ENCODE results near the gene PRKCI.
"Not testable (repeated sequence)": the region's sequence is repeated elsewhere in the genome, so short reads cannot be mapped to it uniquely, and the experiment has no call there.

PRKCI gene

DNA sequence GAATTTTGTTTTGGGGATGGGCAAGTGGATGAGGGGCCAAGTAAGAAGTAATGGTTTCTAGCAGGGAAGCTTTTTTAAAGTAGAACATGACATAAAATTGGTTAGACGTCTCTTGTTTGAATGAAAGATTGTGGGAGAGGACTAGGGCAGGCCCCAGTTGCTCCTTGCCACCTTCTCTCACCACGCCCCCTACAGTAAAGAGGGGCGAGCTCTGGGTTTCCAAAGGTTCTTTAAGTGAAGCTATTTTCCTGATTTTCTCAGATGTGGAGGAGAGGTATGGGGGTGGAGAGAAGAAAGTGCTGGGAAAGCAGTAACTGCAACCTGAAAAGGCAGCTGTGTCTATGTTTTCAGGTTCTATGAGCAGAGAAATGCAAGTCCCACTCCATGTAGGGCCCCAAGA, 102.7 kb downstream of the PRKCI start:
- H4K20me1 ChIP-seq (ENCODE audit: insufficient read depth, low read length): no peaks in the 10 kb centered on the region
- H3K9me3 ChIP-seq (ENCODE audit: insufficient read depth, low read length, severe bottlenecking): no peaks in the 10 kb centered on the region
- H3K4me3 ChIP-seq (ENCODE audit: low read depth in 1 of 2, low read length in 2 of 2): no peak overlapping the region
- ATAC-seq (ENCODE audit: insufficient read depth, low read depth): no peak
- H3K9ac ChIP-seq (ENCODE audit: low read depth, low read length): no peak overlapping the region
- no peaks in the 10 kb centered on the region for H3K27me3 ChIP-seq (ENCODE audit: insufficient read depth, low read length, poor library complexity)
- H3K4me1 ChIP-seq (ENCODE audit: insufficient read depth, low read length): no peaks in the 10 kb centered on the region
- no peaks in the 10 kb centered on the region for H3K79me2 ChIP-seq (ENCODE audit: insufficient read depth, low read length)
- H2AFZ ChIP-seq (ENCODE audit: low read depth, low read length): no peak overlapping the region
- H3K27ac ChIP-seq (ENCODE audit: low read length): no peak overlapping the region
- TF ChIP-seq, protein P1, sequence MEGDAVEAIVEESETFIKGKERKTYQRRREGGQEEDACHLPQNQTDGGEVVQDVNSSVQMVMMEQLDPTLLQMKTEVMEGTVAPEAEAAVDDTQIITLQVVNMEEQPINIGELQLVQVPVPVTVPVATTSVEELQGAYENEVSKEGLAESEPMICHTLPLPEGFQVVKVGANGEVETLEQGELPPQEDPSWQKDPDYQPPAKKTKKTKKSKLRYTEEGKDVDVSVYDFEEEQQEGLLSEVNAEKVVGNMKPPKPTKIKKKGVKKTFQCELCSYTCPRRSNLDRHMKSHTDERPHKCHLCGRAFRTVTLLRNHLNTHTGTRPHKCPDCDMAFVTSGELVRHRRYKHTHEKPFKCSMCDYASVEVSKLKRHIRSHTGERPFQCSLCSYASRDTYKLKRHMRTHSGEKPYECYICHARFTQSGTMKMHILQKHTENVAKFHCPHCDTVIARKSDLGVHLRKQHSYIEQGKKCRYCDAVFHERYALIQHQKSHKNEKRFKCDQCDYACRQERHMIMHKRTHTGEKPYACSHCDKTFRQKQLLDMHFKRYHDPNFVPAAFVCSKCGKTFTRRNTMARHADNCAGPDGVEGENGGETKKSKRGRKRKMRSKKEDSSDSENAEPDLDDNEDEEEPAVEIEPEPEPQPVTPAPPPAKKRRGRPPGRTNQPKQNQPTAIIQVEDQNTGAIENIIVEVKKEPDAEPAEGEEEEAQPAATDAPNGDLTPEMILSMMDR (IDR thresholded peaks at IDR 0.05; ENCODE audit: borderline replicate concordance, extremely low read depth, low read length, poor library complexity, severe bottlenecking): no peak
- TF ChIP-seq EZH2 (IDR thresholded peaks at IDR 0.05; ENCODE audit: borderline replicate concordance, low read depth, low read length, severe bottlenecking): no peak
- DNase-seq: no peak
- no peak overlapping the region for H3K4me2 ChIP-seq (ENCODE audit: insufficient read depth, low read length)
- no peaks in the 10 kb centered on the region for H3K36me3 ChIP-seq (ENCODE audit: insufficient read depth, low read length)

DNA sequence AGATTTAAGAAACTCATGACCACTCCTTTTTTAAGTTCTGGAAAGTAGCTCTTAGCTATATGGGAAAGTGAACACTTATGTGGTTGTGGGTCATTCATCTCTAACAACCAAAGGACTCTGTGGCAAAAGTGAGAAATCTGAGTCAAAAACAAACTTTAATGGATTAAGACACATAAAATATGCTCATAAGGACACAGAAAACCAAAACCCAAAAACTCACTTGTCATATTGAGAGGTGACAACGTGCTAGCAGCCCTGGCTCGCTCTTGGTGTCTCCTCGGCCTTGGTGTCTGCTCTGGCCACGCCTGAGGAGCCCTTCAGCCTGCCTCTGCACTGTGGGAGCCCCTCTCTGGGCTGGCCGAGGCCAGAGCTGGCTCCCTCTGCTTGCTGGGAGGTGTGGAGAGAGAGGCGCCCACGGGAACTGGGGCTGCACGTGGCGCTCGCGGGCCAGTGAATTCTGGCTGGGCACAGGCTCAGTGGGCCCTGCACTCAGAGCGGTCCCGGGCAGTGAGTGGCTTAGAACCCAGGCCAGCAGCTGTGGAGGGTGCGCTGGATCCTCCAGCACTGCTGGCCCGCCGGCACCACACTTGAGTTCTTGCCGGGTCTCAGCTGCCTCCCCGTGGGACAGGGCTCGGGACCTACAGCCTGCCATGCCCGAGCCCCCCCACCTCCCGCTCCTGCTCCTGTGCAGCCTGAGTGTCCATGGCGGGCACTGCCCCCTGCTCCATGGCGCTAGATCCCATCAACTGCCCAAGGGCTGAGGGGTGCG, 105.0 kb downstream of the PRKCI start:
- no peak for DNase-seq
- ATAC-seq (ENCODE audit: insufficient read depth, low read depth): no peak
- Histone ChIP-seq H2AFZ (ENCODE audit: low read depth, low read length) (no peak overlapping the region), H3K9me3 (ENCODE audit: insufficient read depth, low read length, severe bottlenecking) (no peaks in the 10 kb centered on the region), H3K4me1 (ENCODE audit: insufficient read depth, low read length) (0 out of 2 replicates have a peak, but pooled peaks cover 3% of the 10 kb centered on the region), H3K36me3 (ENCODE audit: insufficient read depth, low read length) (no peaks in the 10 kb centered on the region), H3K79me2 (ENCODE audit: insufficient read depth, low read length) (no peaks in the 10 kb centered on the region), H4K20me1 (ENCODE audit: insufficient read depth, low read length) (no peaks in the 10 kb centered on the region), H3K4me3 (ENCODE audit: low read depth in 1 of 2, low read length in 2 of 2) (no peak overlapping the region), H3K4me2 (ENCODE audit: insufficient read depth, low read length) (no peak overlapping the region), H3K27ac (ENCODE audit: low read length) (no peak overlapping the region), H3K9ac (ENCODE audit: low read depth, low read length) (no peak overlapping the region), H3K27me3 (ENCODE audit: insufficient read depth, low read length, poor library complexity) (no peaks in the 10 kb centered on the region)
- TF ChIP-seq, protein P1 (IDR thresholded peaks at IDR 0.05; ENCODE audit: borderline replicate concordance, extremely low read depth, low read length, poor library complexity, severe bottlenecking): no peak
- no peak for TF ChIP-seq EZH2 (IDR thresholded peaks at IDR 0.05; ENCODE audit: borderline replicate concordance, low read depth, low read length, severe bottlenecking)

DNA sequence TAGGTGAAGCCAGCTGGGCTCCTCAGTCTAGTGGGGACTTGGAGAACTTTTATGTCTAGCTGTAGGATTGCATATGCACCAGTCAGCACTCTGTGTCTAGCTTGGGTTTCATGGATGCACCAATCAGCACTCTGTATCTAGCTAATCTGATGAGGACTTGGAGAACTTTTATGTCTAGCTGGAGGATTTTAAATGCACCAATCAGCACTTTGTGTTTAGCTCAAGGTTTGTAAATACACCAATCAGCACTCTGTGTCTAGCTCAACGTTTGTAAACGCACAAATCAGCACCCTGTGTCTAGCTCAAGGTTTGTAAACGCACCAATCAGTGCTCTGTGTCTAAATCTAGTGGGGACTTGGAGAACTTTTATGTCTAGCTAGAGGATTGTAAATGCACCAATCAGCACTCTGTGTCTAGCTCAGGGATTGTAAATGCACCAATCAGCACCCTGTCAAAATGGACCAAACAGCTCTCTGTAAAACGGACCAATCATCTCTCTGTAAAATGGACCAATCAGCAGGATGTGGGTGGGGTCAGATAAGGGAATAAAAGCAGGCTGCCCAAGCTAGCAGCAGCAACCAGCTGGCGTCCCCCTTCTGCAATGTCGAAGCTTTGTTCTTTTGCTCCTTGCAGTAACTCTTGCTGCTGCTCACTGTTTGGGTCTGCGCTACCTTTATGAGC, 105.8 kb downstream of the PRKCI start:
- not testable (repeated sequence) for H3K9ac ChIP-seq (ENCODE audit: low read depth, low read length); H3K4me1 ChIP-seq (ENCODE audit: insufficient read depth, low read length); H3K79me2 ChIP-seq (ENCODE audit: insufficient read depth, low read length); DNase-seq; H3K4me2 ChIP-seq (ENCODE audit: insufficient read depth, low read length); H3K36me3 ChIP-seq (ENCODE audit: insufficient read depth, low read length); H3K27me3 ChIP-seq (ENCODE audit: insufficient read depth, low read length, poor library complexity); H4K20me1 ChIP-seq (ENCODE audit: insufficient read depth, low read length); ATAC-seq (ENCODE audit: insufficient read depth, low read depth); H3K9me3 ChIP-seq (ENCODE audit: insufficient read depth, low read length, severe bottlenecking); H3K27ac ChIP-seq (ENCODE audit: low read length); H3K4me3 ChIP-seq (ENCODE audit: low read depth in 1 of 2, low read length in 2 of 2); H2AFZ ChIP-seq (ENCODE audit: low read depth, low read length)

DNA sequence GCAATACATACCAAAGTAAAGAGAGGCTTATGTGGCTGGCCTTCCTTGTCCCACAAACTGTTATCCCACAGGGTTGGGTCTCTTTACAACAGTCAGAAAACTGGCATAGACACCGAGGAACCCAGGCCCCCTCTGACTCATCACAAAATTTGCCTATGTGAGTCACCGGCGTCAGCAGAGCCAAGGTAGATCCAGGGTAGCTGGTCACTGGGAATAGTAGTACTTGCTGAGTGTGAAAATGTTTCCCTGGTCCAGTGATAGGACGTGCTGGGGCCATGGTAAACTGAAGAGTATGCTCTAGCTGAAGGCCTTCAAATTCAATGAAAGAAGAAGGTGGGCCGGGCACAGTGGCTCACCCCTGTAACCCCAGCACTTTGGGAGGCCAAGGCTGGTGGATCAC, 108.1 kb downstream of the PRKCI start:
- no peaks in the 10 kb centered on the region for H3K27me3 ChIP-seq (ENCODE audit: insufficient read depth, low read length, poor library complexity)
- no peak overlapping the region for H3K4me2 ChIP-seq (ENCODE audit: insufficient read depth, low read length)
- TF ChIP-seq, protein P1 (IDR thresholded peaks at IDR 0.05; ENCODE audit: borderline replicate concordance, extremely low read depth, low read length, poor library complexity, severe bottlenecking): no peak
- TF ChIP-seq EZH2 (IDR thresholded peaks at IDR 0.05; ENCODE audit: borderline replicate concordance, low read depth, low read length, severe bottlenecking): no peak
- H3K4me3 ChIP-seq (ENCODE audit: low read depth in 1 of 2, low read length in 2 of 2): no peak overlapping the region
- H4K20me1 ChIP-seq (ENCODE audit: insufficient read depth, low read length): no peaks in the 10 kb centered on the region
- no peak overlapping the region for H2AFZ ChIP-seq (ENCODE audit: low read depth, low read length)
- H3K27ac ChIP-seq (ENCODE audit: low read length): no peak overlapping the region
- no peaks in the 10 kb centered on the region for H3K36me3 ChIP-seq (ENCODE audit: insufficient read depth, low read length)
- H3K4me1 ChIP-seq (ENCODE audit: insufficient read depth, low read length): 0 out of 2 replicates have a peak, but pooled peaks cover 3% of the 10 kb centered on the region
- no peaks in the 10 kb centered on the region for H3K9me3 ChIP-seq (ENCODE audit: insufficient read depth, low read length, severe bottlenecking)
- DNase-seq (no peak), ATAC-seq (ENCODE audit: insufficient read depth, low read depth) (no peak)
- no peak overlapping the region for H3K9ac ChIP-seq (ENCODE audit: low read depth, low read length)
- H3K79me2 ChIP-seq (ENCODE audit: insufficient read depth, low read length): no peaks in the 10 kb centered on the region

Measured in DND-41 (cell line).